HG03575 (cell line): ENCODE measurements around the gene TTC14.
"Not testable (repeated sequence)": the region's sequence is repeated elsewhere in the genome, so short reads cannot be mapped to it uniquely, and the experiment has no call there.

Experiments used
- ATAC-seq: cut with Tn5 transposase; IDR thresholded peaks from one replicate; pipeline ENCODE4 v1.9.1; 2021; ENCODE audit not compliant: unreplicated experiment, insufficient number of reproducible peaks, low FRiP score; ENCODE audit errors: extremely low read depth

The TTC14 gene, protein sequence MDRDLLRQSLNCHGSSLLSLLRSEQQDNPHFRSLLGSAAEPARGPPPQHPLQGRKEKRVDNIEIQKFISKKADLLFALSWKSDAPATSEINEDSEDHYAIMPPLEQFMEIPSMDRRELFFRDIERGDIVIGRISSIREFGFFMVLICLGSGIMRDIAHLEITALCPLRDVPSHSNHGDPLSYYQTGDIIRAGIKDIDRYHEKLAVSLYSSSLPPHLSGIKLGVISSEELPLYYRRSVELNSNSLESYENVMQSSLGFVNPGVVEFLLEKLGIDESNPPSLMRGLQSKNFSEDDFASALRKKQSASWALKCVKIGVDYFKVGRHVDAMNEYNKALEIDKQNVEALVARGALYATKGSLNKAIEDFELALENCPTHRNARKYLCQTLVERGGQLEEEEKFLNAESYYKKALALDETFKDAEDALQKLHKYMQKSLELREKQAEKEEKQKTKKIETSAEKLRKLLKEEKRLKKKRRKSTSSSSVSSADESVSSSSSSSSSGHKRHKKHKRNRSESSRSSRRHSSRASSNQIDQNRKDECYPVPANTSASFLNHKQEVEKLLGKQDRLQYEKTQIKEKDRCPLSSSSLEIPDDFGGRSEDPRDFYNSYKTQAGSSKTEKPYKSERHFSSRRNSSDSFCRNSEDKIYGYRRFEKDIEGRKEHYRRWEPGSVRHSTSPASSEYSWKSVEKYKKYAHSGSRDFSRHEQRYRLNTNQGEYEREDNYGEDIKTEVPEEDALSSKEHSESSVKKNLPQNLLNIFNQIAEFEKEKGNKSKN

DNA sequence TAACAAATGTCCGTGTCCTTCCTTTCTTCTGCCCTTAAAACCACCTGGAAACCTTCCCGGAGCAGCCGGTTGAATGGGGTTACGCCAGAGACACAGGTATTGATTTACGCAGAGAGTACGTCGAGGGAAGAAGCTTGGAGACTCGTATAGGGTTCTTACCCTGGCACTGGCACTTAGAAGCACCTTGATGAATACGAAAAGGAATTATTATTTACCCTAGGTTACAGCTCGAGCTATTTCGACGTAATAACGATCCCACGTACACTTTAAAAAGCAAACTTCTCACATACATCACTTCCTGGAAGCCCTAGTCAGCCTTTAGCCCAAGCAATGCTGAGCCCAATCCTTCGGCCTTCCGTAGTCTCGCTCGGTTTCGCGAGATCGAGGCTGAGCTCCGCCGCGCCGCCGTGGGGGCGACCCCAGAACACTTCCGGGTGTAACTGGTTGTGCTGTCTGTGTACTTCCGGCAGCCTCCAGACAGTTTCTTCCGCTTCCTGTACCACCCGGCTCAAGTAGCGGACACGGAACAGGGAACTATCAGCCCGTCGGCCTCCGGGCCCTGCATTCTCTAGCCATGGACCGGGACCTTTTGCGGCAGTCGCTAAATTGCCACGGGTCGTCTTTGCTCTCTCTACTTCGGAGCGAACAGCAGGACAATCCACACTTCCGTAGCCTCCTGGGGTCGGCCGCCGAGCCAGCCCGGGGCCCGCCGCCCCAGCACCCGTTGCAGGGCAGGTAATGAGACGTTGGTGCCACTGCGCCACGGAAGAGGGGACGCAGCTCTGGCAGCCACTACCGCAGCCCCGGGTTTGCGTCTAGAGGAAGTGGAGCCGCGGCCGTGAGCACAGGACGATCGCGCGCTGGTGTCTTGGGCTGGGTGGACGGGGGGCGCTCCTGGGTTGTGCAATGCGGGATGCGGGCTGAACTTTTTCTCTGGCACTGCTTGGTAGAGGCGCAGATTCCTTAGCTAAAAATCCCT is at the start of gene TTC14:
Gene TTC14, plus strand, starts transcription at position 476 of the 979 bp plus-strand sequence. Its CDS starts 99 bp downstream, at position 575.
- ATAC-seq = peak; percentile 93

DNA sequence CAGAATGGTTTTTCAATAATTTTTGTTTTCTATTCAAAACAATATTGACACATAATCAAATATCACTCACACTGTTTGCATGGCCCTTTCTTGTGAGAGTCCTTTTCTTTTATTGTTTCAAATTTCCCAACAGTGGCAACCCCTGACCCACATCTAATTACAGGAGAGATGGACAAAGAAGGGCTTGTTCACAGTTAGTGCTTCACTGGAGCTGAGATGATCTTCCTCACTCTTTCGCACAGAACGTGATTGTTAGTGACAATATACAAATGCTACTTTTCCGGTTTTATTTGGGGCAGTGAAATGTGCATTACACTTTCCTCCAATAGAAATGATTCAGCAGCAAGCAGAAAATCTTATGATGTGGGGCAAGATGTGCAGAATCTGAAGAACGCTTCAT is 38.6 kb upstream of the TTC14 start:
- no peak for ATAC-seq

DNA sequence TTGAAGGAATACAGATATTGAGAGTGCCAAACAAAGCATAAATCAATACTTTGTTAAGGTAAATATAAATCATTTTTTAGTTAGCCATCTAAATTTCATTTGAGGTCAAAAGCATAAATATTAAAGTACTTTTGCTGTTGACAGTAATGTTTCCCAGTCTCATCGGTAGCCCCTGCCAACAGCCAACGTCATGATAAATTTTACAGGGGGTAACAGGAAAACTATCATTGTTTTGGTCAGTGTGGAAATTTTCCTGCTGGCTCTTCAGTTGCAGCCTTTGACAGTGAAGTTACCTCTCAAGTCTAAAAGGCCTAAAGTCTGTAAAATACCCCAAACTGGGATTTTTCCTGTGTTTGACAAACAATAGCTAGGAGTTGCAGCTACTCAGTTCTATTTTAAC is 37.3 kb upstream of the TTC14 start:
- ATAC-seq = no peak

DNA sequence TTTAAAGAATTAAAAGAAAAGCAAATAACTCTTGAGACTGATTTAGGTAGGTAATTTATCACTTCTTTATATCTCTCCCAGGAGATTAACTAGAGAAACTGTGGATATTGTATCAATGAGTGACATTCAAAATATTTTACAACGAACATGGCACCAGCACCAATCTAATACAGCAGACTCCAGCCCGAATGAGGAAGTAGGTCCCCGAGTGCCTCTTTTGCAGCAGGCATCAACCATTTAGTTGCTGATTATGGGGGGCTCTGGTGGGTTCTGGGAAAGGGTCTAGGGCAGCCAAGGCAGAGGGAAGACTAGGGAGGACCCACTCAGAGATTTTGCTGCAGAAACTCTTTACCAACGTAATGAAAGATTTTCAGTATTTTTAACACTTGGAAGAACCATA is 31.7 kb upstream of the TTC14 start:
- ATAC-seq = no peak

DNA sequence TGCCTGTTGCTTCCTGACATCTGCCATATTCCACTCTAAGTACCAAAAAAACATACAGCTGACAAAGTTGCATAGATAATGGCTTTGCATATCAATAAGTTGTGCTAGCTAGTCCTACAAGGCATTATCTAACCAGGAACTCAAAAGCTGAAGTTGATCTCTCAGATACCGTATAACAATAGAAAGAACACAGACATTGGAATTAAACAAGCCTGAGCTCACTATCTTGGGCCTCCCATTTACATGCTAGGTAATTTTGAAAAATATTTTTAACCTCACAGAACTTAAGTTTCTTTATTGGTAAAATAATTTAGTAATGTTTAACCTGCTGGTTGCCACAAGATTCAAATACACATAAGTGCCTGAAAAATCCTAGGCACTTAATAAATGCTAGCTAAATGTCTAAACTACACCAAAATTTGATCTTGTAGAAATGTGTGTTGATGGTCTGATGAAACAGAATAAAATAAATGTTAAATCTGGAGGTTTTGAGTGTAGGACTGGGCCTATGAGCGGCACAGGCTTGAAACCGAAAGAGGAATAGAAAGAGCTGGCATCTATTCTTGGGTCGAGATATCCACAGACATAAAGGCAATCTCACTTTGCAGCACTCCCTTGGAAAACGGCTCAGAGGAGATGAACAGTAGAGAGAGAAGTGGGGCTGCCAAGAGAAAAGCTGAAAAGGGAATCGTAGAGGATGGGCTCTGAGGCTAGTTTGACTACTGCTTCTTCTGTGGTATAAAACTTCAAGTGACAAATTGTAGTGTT is 29.9 kb upstream of the TTC14 start:
- ATAC-seq = peak; percentile 67

DNA sequence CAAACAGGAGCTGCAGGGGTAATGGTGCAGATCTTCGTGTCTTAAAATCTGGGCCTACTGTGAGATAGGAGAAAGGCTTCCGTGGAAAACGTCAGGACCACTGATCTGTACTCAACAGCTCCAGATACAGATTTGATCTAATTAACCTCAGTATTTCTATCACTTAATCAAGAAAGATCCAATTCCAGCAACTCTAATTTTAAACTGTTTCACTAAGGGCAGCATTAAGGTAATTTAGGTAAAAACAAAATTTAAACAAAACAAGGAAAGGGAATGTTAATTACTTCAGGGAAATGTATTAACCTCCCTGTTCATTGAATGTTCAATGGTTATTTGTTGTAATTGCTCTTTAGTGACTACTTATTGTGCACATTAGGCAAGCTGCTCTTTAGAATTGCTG is 26.4 kb upstream of the TTC14 start:
- no peak for ATAC-seq

DNA sequence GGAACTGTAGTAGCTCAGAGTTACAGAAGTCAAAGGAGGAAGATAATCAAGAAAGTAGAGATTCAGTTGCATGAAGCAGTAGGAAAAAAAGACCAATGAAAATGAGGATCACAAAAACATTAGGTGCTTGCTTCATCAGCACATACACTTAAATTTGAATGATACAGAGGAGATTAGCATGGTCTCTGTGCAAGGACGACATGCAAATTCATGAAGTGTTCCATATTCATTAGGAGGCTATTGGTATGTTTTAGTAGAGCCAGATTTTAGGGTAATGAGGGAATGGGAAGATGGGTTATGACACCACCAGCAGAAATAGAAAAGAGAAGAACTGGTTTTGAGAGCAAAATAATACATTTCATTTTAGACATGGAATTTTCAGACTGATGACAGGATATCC is 21.0 kb upstream of the TTC14 start:
- ATAC-seq = no peak

DNA sequence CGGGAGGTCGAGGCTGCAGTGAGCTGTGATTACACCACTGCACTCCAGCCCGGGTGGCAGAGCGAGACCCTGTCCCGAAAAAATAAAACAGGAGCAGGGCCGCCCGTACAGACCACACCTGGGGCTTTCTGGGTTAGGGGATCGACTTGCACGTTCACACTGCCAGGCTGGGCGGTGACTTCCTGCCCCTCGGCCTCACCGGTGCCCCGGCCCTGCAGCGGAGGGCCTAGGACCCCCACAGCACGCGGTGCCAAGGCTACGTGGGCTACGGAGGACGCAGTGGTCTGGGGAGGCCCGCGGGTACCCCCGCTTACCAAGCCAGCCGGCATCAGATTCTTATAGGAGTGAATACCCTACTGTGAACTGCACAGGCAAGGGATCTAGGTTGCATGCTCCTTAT is 11.6 kb upstream of the TTC14 start:
- ATAC-seq = no peak

DNA sequence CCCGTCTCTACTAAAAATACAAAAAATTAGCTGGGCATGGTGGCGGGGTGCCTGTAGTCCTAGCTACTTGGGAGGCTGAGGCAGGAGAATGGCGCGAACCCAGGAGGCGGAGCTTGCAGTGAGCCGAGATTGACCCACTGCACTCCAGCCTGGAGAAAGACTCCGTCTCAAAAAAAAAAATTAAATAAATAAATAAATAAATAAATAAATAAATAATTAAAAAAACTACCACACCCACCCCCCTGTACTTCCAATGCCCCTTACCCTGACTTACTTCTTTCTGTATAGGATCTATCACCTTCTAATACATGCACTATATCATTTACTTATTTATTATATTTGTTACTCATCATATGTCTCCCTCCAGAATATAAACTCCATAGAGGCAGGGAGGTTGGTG is 8.3 kb upstream of the TTC14 start:
- not testable (repeated sequence) for ATAC-seq

DNA sequence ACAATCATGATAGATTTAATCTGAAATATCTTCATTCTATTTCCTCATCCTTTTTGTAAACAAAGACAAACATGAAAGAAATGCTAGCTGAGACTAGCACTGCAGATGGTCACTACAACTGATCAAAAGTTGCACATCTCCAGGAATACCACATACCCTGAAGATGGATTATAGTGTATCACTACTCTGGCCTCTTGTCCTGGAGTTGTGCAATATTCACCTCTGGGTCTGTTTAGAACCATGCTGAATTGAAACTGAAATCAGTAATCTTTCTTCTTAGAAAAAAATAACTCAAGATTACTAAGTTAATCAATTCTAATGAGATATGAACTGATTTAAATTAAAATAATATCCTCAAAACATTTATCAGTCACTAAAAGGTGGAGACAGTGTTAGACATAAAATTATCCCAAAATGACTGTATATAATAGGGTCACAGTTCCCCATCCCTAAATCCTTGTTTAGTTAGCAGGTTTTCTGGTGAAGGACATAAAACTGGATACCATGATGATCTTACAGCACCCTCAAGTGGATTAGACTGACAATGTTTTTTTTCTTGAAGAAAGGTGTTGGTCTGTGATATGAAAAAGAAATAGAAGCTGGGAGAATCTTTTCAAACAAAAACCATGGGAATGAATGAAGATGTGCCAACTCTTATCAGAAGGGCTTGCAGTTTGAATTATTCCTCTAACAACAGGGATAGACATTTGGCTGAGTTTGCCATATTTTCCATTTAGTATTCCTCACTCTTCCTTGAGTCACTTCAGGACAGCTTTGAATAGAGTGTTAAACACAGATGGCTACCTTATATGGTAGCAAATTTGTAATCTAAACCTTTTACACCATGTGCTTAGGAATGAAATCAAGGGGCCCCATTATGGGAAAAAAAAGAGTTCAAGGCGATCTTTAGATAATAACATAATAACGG is 7.1 kb upstream of the TTC14 start:
- ATAC-seq = no peak

DNA sequence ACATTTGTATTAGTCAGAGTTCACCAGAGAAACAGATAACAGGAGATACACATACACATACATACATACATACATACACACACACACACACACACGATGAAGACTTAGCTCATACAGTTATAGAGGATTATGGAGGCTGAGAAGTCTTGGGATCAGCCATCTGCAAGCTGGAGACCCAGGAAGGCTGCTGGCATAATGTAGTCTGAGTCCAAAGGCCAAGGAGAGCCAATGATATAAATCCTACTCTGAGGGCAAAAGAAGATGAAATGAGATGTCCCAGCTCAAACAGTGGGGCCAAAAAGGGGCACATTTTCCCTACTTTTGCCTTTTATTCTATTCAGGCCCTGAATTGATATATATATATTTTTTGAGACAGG is 6.4 kb upstream of the TTC14 start:
- no peak for ATAC-seq

DNA sequence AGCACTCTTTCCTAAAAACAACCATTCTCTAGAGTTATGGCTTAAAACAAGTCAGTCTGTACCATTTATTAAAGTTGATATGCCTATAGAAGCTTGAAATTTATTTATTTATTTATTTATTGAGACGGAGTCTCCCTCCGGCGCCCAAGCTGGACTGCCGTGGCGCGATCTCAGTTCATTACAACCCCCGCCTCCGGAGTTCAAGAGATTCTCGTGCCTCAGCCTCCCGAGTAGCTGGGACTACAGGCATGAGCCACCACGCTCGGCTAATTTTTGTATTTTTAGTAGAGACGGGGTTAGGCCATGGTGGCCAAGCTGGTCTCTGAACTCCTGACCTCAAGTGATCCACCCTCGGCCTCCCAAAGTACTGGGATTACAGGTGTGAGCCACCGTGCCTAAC is 1.5 kb upstream of the TTC14 start:
- no peak for ATAC-seq

DNA sequence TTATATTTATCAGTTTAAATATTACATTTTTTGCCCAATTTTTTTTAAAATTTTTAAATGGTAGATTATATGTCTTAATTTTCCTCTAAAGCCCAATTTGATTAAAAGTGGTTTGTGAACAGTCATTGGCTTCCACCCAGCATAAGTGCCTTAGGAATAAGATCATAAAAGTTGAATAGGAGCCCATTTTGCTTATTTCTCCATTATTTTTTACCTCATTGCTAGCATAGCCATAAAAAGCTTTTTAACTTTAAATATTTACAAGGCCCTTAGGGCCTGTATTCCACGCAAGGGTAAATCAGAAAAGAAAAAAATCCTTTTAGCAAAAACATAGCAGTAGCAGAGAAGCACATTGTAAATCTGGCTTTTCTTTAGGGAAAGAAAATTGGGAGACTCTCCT is 9.0 kb downstream of the TTC14 start:
- no peak for ATAC-seq

DNA sequence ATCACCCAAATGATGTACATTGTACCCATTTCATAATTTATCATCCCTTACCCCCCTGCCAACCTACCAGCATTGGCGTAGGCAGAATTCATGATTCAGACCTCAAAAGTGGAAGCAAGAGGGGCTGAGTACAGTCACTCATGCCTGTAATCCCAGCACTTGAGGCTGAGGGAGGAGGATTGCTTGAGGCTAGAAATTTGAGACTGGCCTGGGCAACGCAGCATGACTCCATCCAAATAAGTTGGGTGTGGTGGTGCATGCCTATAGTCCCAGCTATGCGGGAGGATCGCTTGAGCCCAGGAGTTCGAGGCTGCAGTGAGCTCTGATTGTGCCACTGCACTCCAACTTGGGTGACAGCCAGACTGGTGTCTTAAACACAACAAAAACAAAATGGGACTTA is 10.4 kb downstream of the TTC14 start:
- ATAC-seq = no peak

DNA sequence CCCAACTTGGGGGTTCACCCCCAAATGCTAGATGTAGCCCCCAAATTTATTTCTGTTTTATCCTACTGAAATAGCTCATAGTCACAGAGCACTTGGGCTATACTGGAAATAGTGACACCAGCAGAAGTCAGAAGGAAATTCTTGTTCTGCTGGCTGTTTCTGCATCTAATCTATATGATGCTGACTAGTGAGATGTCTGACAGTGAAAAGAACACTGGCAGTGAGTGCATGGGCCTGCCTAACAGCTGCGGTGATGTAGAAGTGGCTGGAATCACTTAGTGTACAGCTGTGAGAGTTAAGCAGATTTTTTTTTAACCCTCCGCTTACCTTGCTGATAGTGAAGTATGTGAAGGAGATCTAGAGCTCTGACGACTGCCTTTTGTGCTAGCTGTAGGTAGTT is 14.0 kb downstream of the TTC14 start:
- no peak for ATAC-seq

DNA sequence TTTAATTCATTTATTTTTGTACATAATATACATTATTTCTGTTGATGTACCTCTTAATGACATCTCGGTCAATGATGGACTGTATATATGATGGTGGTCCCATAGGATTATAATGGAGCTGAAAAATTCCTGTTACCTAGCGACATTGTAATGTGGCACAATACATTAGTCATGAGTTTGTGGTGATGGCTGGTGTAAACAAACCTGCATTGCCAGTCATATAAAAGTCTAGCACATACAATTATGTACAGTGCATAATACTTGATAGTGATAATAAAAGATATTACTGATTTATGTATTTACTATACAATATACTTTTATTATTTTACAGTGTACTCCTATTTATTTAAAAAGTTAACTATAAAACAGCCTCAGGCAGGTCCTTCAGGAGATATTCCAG is 15.1 kb downstream of the TTC14 start:
- ATAC-seq = no peak

DNA sequence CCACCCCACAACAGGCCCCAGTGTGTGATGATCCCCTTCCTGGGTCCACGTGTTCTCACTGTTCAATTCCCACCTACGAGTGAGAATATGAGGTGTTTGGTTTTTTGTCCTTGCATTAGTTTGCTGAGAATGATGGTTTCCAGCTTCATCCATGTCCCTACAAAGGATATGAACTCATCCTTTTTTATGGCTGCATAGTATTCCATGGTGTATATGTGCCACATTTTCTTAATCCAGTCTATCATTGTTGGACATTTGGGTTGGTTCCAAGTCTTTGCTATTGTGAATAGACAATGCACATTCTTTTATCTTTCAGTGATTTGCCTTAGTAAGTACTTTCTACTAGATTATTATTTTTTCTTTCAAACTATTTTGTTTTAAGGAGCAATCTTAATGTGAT is 16.6 kb downstream of the TTC14 start:
- not testable (repeated sequence) for ATAC-seq

DNA sequence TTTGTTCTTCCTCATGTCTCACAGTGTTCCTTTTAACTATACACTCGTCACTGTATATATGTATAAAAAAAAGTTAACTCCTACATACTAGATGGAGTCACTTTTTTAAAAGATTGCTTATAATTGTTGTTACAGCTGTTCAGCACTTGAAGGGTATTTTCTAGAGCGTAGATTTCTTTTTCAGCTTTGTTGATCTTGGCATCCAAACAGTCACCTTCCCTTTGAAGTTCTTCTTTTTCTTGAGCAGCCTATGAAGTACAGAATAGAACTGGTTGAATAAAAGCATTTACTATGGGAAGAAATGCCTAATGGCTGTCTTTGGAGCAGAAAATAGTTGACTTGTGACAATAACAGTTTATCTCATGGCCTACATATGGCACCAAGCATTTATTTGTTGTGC is 17.8 kb downstream of the TTC14 start:
- ATAC-seq = no peak
